ENCODE measurements around the gene PSIP1.

DNA sequence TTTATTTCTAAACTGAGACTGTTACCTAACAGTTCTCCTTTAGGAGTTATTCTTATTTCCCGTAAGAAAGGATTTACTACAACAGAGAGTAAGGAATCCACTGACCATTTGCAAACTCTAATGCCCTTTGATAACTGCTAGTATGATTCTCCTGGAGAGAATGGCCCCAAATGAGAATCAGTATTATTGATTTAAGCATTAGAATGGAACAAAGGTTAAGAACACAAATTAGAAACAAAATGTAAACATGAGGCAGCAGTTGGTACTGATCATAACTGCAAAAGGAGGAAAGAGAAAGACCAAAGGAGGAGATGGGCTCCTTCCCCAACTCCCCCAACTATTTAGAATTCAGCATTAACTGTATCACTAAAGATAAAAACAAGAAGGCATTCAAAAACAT is 30.7 kb downstream of the PSIP1 start:
- TF ChIP-seq CTCF (optimal IDR thresholded peaks at IDR 0.05 in 1 of 3, IDR thresholded peaks at IDR 0.05 in 1 of 3, conservative IDR thresholded peaks at IDR 0.05 in 1 of 3; ENCODE audit: extremely low read depth in 1 of 3, insufficient read depth in 2 of 3, low read length in 3 of 3) (no peak), EZH2 (IDR thresholded peaks at IDR 0.05; ENCODE audit: low read length) (no peak)
